MM.1S (cell line): ENCODE results near the gene PPP2R5C.

Experiments
- DNase-seq: peaks from one replicate; pipeline ENCODE4 v3.0.0-alpha.2; 2015
- H2AFZ ChIP-seq: fragments of 300-600 bp; sonication (generic); 2 replicates; pipeline ENCODE4 v1.6.0; 2016; ENCODE audit warnings: antibody characterized with exemption, low read length
- H3F3A ChIP-seq: fragments of 300-600 bp; sonication (generic); 2 replicates; pipeline ENCODE4 v1.6.1; 2016; ENCODE audit warnings: mild to moderate bottlenecking, antibody characterized with exemption, low read length, moderate library complexity, mixed read lengths; ENCODE audit not compliant: insufficient read depth
- H3K27ac ChIP-seq: fragments of 300-600 bp; sonication (generic); 2 replicates; pipeline ENCODE4 v1.5.1; 2016; ENCODE audit warnings: mild to moderate bottlenecking, low read length
- H3K27me3 ChIP-seq: fragments of 300-600 bp; sonication (generic); replicated peaks from 2 replicates; pipeline ENCODE4 v1.6.0; 2016; ENCODE audit warnings: low read length; ENCODE audit not compliant: insufficient read depth
- H3K36me3 ChIP-seq: fragments of 300-600 bp; sonication (generic); replicated peaks from 2 replicates; pipeline ENCODE4 v1.6.1; 2016; ENCODE audit warnings: mild to moderate bottlenecking, low read length, mixed read lengths; ENCODE audit not compliant: insufficient read depth
- H3K4me1 ChIP-seq: fragments of 300-600 bp; sonication (generic); 2 replicates; pipeline ENCODE4 v1.6.1; 2016; ENCODE audit warnings: low read length, mixed read lengths
- H3K4me2 ChIP-seq: fragments of 300-600 bp; sonication (generic); 2 replicates; pipeline ENCODE4 v1.6.0; 2016; ENCODE audit warnings: low read depth, low read length
- H3K4me3 ChIP-seq: fragments of 300-600 bp; sonication (generic); 2 replicates; pipeline ENCODE4 v1.5.1; 2016; ENCODE audit warnings: low read length, mixed read lengths
- H3K79me2 ChIP-seq: fragments of 300-600 bp; sonication (generic); 2 replicates; pipeline ENCODE4 v1.6.1; 2016; ENCODE audit warnings: mixed run types, low read length, mixed read lengths
- H3K9ac ChIP-seq: fragments of 300-600 bp; sonication (generic); 2 replicates; pipeline ENCODE4 v1.6.1; 2016; ENCODE audit warnings: low read length, mixed read lengths
- H3K9me2 ChIP-seq: fragments of 300-600 bp; sonication (generic); replicated peaks from 2 replicates; pipeline ENCODE4 v1.6.1; 2016; ENCODE audit warnings: mild to moderate bottlenecking, low read length, mixed read lengths; ENCODE audit not compliant: insufficient read depth
- H3K9me3 ChIP-seq: fragments of 300-600 bp; sonication (generic); replicated peaks from 2 replicates; pipeline ENCODE4 v1.6.1; 2016; ENCODE audit warnings: mild to moderate bottlenecking, low read length, mixed read lengths; ENCODE audit not compliant: insufficient read depth
- H4K20me1 ChIP-seq: fragments of 300-600 bp; sonication (generic); 2 replicates; pipeline ENCODE4 v1.6.1; 2016; ENCODE audit warnings: mild to moderate bottlenecking, low read length, moderate library complexity, mixed read lengths; ENCODE audit not compliant: insufficient read depth
- EZH2 ChIP-seq: fragments of 300-600 bp; sonication (generic); optimal IDR thresholded peaks from 2 replicates; pipeline ENCODE3; 2017; ENCODE audit warnings: low read depth, mild to moderate bottlenecking, antibody characterized with exemption, low read length, mixed read lengths
- EZH2phosphoT487 ChIP-seq: fragments of 300-600 bp; sonication (generic); IDR thresholded peaks from 2 replicates; pipeline ENCODE4 v1.6.1; 2018; ENCODE audit warnings: antibody characterized with exemption, low read length
- TF ChIP-seq, protein P1 (sequence below): fragments of 300-600 bp; sonication (generic); IDR thresholded peaks from 2 replicates; pipeline ENCODE4 v1.5.1; 2016; ENCODE audit warnings: antibody characterized with exemption, low read length, mixed read lengths

Gene PPP2R5C

DNA sequence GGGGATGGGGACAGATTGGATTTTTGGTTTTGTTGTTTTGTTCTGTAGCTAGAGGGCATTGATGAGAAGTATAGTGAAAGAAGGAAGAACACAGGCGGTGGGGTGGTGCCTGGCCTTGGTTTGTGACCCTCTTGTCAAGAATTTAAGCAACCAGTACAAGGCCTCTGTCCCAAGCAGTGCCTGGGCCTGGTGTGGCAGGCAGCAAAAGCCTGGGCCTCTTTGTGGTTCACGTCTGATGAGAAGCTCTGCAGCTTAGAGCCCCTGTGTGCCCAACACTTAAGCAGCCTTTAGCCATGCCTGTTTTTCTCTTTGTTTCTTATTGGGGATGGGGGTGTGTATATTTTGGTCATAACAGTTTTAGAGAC is 98.0 kb downstream of the PPP2R5C start:
- H4K20me1 ChIP-seq: no peaks in the 10 kb centered on the region
- peaks cover 40% of the 10 kb centered on the region for H3K79me2 ChIP-seq
- no peak overlapping the region for H3K9ac ChIP-seq
- no peaks in the 10 kb centered on the region for H3K9me2 ChIP-seq
- no peak for DNase-seq
- H3K36me3 ChIP-seq: no peaks in the 10 kb centered on the region
- no peaks in the 10 kb centered on the region for H3F3A ChIP-seq
- H3K4me2 ChIP-seq: no peak overlapping the region
- H3K9me3 ChIP-seq: no peaks in the 10 kb centered on the region
- no peak overlapping the region for H2AFZ ChIP-seq
- no peaks in the 10 kb centered on the region for H3K4me1 ChIP-seq
- TF ChIP-seq EZH2phosphoT487 (no peak), EZH2 (no peak)
- TF ChIP-seq, protein P1, sequence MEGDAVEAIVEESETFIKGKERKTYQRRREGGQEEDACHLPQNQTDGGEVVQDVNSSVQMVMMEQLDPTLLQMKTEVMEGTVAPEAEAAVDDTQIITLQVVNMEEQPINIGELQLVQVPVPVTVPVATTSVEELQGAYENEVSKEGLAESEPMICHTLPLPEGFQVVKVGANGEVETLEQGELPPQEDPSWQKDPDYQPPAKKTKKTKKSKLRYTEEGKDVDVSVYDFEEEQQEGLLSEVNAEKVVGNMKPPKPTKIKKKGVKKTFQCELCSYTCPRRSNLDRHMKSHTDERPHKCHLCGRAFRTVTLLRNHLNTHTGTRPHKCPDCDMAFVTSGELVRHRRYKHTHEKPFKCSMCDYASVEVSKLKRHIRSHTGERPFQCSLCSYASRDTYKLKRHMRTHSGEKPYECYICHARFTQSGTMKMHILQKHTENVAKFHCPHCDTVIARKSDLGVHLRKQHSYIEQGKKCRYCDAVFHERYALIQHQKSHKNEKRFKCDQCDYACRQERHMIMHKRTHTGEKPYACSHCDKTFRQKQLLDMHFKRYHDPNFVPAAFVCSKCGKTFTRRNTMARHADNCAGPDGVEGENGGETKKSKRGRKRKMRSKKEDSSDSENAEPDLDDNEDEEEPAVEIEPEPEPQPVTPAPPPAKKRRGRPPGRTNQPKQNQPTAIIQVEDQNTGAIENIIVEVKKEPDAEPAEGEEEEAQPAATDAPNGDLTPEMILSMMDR: no peak
- H3K4me3 ChIP-seq: no peak overlapping the region
- H3K27ac ChIP-seq: no peak overlapping the region
- no peaks in the 10 kb centered on the region for H3K27me3 ChIP-seq

DNA sequence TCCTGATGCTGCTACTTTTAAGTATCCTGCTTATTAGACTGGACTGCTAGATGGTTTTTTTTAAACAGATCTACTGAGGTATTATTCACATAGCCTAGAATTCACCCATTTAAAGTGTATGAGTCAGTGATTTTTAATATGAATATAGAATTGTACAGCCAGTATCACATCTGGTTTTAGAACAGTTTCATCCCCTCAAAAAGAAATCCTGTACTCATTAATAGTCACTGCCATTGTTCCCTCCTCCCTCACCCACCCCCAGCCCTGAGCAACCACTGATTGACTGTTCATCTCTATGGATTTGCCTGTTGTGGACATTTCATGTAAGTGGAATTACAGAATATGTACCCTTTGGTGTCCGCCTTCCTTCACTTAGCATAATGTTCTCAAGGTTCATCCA is 98.4 kb downstream of the PPP2R5C start:
- Histone ChIP-seq H3F3A (no peaks in the 10 kb centered on the region), H3K4me3 (no peak overlapping the region), H3K36me3 (no peaks in the 10 kb centered on the region), H3K4me2 (no peak overlapping the region), H2AFZ (no peak overlapping the region), H3K9me2 (no peaks in the 10 kb centered on the region), H3K9me3 (no peaks in the 10 kb centered on the region), H3K4me1 (no peaks in the 10 kb centered on the region), H3K79me2 (peaks cover 43% of the 10 kb centered on the region), H3K27me3 (no peaks in the 10 kb centered on the region), H4K20me1 (no peaks in the 10 kb centered on the region), H3K9ac (no peak overlapping the region), H3K27ac (no peak overlapping the region)
- TF ChIP-seq, protein P1: no peak
- TF ChIP-seq EZH2phosphoT487: no peak
- no peak for TF ChIP-seq EZH2
- no peak for DNase-seq

DNA sequence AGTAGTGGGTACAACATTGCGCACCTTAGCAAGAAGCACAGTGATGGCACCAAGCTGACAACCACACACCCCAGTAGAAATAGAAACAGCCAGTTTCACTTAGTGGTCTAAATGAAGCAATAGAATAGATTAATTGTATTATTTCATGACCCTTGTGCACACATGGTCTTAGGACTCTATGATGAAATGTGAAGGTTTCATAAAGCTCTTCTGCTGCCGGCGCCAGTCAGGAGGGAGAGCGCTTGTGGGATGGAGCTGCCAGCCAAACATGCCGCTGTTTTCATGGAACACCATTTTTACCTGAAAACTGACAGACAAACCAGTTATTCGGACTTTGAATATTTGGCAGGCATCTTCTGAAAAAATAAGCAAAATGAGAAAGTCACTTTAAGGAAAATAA is 100.0 kb downstream of the PPP2R5C start:
- Histone ChIP-seq H3K27ac (no peak overlapping the region), H3K9me2 (no peaks in the 10 kb centered on the region), H4K20me1 (no peaks in the 10 kb centered on the region), H3K4me3 (no peak overlapping the region), H2AFZ (no peak overlapping the region), H3K9ac (no peak overlapping the region), H3K79me2 (peaks cover 39% of the 10 kb centered on the region), H3K27me3 (no peaks in the 10 kb centered on the region), H3K4me1 (no peaks in the 10 kb centered on the region), H3F3A (no peaks in the 10 kb centered on the region), H3K36me3 (no peaks in the 10 kb centered on the region), H3K4me2 (no peak overlapping the region), H3K9me3 (no peaks in the 10 kb centered on the region)
- DNase-seq: no peak
- TF ChIP-seq, protein P1: no peak
- TF ChIP-seq EZH2: no peak
- no peak for TF ChIP-seq EZH2phosphoT487

DNA sequence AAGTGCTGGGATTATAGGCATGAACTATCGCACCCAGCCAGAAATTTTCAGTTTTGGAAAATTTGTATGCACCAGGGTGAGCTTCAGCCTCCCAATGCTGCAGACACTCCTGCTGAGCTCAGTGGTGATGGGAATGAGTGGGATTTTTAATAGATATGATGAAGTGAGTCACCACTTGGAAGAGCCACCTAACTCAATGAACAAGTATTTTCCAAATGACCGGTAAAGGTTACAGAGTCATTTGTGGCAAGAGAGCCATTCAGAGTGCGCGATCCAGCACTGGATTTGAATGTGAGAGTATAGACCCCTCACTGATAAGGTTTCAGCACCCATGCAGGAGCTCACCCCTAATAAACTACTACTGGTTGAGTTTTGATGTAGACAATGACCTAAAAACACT is 100.7 kb downstream of the PPP2R5C start:
- H3K4me3 ChIP-seq: no peak overlapping the region
- H3K27ac ChIP-seq: no peak overlapping the region
- peaks cover 39% of the 10 kb centered on the region for H3K79me2 ChIP-seq
- H3F3A ChIP-seq: no peaks in the 10 kb centered on the region
- DNase-seq: no peak
- H3K36me3 ChIP-seq: no peaks in the 10 kb centered on the region
- H3K9me2 ChIP-seq: no peaks in the 10 kb centered on the region
- TF ChIP-seq EZH2 (no peak), EZH2phosphoT487 (no peak)
- TF ChIP-seq, protein P1: no peak
- H2AFZ ChIP-seq: no peak overlapping the region
- no peaks in the 10 kb centered on the region for H3K27me3 ChIP-seq
- H4K20me1 ChIP-seq: no peaks in the 10 kb centered on the region
- no peak overlapping the region for H3K9ac ChIP-seq
- H3K4me1 ChIP-seq: no peaks in the 10 kb centered on the region
- no peak overlapping the region for H3K4me2 ChIP-seq
- no peaks in the 10 kb centered on the region for H3K9me3 ChIP-seq
